A549 (cell line): ENCODE measurements around the gene NEDD9.

Experiments used
- CBX8 ChIP-seq: fragments of 200-600 bp; sonication (generic); IDR thresholded peaks from 2 replicates; pipeline ENCODE4 v1.6.1; 2016
- CTCF ChIP-seq: fragments of >200 bp; sonication (Bioruptor Twin); formaldehyde crosslinking; IDR thresholded peaks from 3 replicates; pipeline ENCODE4 v1.5.1; 2016
- EP300 ChIP-seq, 2 experiments: fragments of >200 bp; sonication (Bioruptor Twin); formaldehyde crosslinking; IDR thresholded peaks; 2 replicates in 1 of 2; 3 replicates in 1 of 2; pipeline ENCODE4 v1.6.1; 2016 to 2017
- ESRRA ChIP-seq: fragments of 150-350 bp; IDR thresholded peaks from 2 replicates; pipeline ENCODE4 v1.6.1; 2014; ENCODE audit warnings: mild to moderate bottlenecking, low read length, borderline replicate concordance
- JUNB ChIP-seq: fragments of >200 bp; sonication (Bioruptor Twin); formaldehyde crosslinking; IDR thresholded peaks from 2 replicates; pipeline ENCODE4 v1.6.1; 2016
- MAX ChIP-seq: IDR thresholded peaks from 2 replicates; pipeline ENCODE4 v1.6.1; 2012
- NPAS2 ChIP-seq: fragments of 250-450 bp; sonication (Bioruptor Pico); IDR thresholded peaks from 2 replicates; pipeline ENCODE4 v1.8.0; 2022; ENCODE audit warnings: mild to moderate bottlenecking, moderate library complexity, borderline replicate concordance
- POLR2A ChIP-seq: IDR thresholded peaks from 2 replicates; pipeline ENCODE4 v1.6.1; 2012; ENCODE audit warnings: mild to moderate bottlenecking, low read length
- RAD21 ChIP-seq, 2 experiments: fragments of >200 bp in 1 of 2; sonication (Bioruptor Twin) in 1 of 2; formaldehyde crosslinking in 1 of 2; IDR thresholded peaks in 1 of 2; conservative IDR thresholded peaks in 1 of 2; 2 replicates in 1 of 2; 3 replicates in 1 of 2; pipeline ENCODE4 v1.6.1; 2012 to 2018; ENCODE audit warnings: inconsistent platforms in 1 of 2
- RCOR1 ChIP-seq: fragments of 150-350 bp; IDR thresholded peaks from 2 replicates; pipeline ENCODE4 v1.6.1; 2014; ENCODE audit warnings: antibody characterized with exemption, low read length, low read depth
- SMC3 ChIP-seq: fragments of >200 bp; sonication (Bioruptor Twin); formaldehyde crosslinking; IDR thresholded peaks from 3 replicates; pipeline ENCODE4 v1.6.1; 2018; ENCODE audit warnings: inconsistent platforms
- SREBF2 ChIP-seq: fragments of 450-650 bp; IDR thresholded peaks from 2 replicates; pipeline ENCODE4 v1.6.1; 2014; ENCODE audit warnings: mild to moderate bottlenecking, moderate library complexity
- TP53 ChIP-seq: fragments of 250-450 bp; sonication (Bioruptor Pico); IDR thresholded peaks from 2 replicates; pipeline ENCODE4 v1.5.0; 2021; ENCODE audit warnings: mild to moderate bottlenecking, moderate library complexity
- TF ChIP-seq, protein P1 (sequence below): fragments of 200-600 bp; sonication (generic); IDR thresholded peaks from 2 replicates; pipeline ENCODE4 v1.6.1; 2016; ENCODE audit warnings: antibody characterized with exemption, mild to moderate bottlenecking, moderate library complexity

DNA sequence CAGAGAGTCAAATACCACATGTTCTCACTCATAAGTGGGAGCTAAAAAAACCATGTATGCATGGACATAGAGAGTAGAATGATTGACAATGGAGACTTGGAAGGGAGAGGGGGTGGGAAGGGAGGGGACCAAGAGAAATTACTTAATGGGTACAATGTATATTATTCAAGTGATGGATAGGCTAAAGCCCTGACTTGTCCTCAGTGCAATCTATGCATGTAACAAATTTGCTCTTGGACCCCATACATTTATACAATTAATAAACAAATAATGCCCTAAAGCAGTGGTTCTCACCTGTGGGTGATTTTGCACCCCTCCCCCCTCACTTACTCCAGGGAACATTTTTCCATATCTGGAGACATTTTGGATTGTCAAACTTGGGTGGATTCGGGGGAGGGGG is 33.5 kb upstream of the NEDD9 start:
- TF ChIP-seq POLR2A (no peak), CTCF (no peak), SMC3 (no peak), JUNB (no peak), SREBF2 (no peak), TP53 (CRISPR knock-in tag) (no peak), NPAS2 (no peak), RCOR1 (no peak), MAX (no peak), EP300 (IDR thresholded peaks at IDR 0.05) (no peak), CBX8 (no peak), ESRRA (no peak), RAD21 (conservative IDR thresholded peaks at IDR 0.05 in 1 of 2, IDR thresholded peaks at IDR 0.05 in 1 of 2) (no peak)
- TF ChIP-seq, protein P1, sequence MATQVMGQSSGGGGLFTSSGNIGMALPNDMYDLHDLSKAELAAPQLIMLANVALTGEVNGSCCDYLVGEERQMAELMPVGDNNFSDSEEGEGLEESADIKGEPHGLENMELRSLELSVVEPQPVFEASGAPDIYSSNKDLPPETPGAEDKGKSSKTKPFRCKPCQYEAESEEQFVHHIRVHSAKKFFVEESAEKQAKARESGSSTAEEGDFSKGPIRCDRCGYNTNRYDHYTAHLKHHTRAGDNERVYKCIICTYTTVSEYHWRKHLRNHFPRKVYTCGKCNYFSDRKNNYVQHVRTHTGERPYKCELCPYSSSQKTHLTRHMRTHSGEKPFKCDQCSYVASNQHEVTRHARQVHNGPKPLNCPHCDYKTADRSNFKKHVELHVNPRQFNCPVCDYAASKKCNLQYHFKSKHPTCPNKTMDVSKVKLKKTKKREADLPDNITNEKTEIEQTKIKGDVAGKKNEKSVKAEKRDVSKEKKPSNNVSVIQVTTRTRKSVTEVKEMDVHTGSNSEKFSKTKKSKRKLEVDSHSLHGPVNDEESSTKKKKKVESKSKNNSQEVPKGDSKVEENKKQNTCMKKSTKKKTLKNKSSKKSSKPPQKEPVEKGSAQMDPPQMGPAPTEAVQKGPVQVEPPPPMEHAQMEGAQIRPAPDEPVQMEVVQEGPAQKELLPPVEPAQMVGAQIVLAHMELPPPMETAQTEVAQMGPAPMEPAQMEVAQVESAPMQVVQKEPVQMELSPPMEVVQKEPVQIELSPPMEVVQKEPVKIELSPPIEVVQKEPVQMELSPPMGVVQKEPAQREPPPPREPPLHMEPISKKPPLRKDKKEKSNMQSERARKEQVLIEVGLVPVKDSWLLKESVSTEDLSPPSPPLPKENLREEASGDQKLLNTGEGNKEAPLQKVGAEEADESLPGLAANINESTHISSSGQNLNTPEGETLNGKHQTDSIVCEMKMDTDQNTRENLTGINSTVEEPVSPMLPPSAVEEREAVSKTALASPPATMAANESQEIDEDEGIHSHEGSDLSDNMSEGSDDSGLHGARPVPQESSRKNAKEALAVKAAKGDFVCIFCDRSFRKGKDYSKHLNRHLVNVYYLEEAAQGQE, result no peak
